Measurements from ENCODE around the gene FADS3. TPM values are rescaled to one million over a fixed set of nuclear protein-coding genes. Genes with fewer than 3 reads are reported as not detected.

Gene FADS3
- total and polyA plus RNA-seq, 12 donors = 54.9 to 217 (median 75.2) TPM

DNA sequence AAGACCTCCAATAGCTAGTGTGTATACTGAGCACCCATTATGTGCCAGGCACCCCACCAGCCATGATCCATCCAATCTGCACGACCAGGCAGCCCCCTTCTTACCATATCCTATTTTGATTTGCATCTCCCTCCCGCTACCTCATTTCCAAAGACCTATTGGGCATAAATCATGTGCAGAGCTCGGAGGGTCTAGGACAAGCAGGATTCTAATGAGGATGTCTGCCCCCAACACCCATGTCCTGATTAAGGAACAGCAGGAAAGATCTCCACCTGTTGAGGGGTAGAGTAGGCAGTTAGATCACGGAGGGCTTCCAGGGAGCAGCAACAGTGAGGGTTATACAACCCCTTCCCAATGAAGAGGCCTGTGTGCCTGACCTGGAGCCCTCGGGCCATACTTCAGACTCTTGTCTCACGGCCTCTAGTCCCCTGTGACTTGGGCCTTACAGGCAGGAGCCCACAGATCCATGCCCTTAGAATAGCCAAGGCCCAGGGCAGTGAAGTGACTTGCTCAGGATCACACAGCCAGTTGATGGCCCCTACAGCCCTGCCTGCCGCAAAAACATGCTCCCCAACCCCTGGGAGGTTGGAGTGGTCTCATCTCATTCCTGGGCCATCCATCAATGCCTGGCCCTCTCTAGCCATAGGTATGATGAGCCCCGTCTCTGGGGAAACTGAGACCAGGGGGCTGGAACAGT is 22.5 kb upstream of the FADS3 start:
- Histone ChIP-seq H3K9me3 (no peaks in the 10 kb centered on the region), H3K27ac (peak overlapping the region in 2 of 10 donors; percentile 5 to 10), H3K4me3 (no peak overlapping the region), H3K36me3 (no peaks in the 10 kb centered on the region), H3K27me3 (peaks cover 0 to 13% (median 0%) of the 10 kb centered on the region in 7 donors), H3K4me1 (peaks cover 10 to 73% (median 44%) of the 10 kb centered on the region in 9 donors)
- TF ChIP-seq, protein P1, sequence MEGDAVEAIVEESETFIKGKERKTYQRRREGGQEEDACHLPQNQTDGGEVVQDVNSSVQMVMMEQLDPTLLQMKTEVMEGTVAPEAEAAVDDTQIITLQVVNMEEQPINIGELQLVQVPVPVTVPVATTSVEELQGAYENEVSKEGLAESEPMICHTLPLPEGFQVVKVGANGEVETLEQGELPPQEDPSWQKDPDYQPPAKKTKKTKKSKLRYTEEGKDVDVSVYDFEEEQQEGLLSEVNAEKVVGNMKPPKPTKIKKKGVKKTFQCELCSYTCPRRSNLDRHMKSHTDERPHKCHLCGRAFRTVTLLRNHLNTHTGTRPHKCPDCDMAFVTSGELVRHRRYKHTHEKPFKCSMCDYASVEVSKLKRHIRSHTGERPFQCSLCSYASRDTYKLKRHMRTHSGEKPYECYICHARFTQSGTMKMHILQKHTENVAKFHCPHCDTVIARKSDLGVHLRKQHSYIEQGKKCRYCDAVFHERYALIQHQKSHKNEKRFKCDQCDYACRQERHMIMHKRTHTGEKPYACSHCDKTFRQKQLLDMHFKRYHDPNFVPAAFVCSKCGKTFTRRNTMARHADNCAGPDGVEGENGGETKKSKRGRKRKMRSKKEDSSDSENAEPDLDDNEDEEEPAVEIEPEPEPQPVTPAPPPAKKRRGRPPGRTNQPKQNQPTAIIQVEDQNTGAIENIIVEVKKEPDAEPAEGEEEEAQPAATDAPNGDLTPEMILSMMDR (IDR thresholded peaks at IDR 0.05) = no peak
- intact Hi-C loops (cut with DNase I) = no loop called here
- peak in 1 of 2 donors; percentile 1 for DNase-seq
- ATAC-seq = no peak
- WGBS, 2 donors = 87 to 89% methylated on average over 8 of the region's 8 CpGs

DNA sequence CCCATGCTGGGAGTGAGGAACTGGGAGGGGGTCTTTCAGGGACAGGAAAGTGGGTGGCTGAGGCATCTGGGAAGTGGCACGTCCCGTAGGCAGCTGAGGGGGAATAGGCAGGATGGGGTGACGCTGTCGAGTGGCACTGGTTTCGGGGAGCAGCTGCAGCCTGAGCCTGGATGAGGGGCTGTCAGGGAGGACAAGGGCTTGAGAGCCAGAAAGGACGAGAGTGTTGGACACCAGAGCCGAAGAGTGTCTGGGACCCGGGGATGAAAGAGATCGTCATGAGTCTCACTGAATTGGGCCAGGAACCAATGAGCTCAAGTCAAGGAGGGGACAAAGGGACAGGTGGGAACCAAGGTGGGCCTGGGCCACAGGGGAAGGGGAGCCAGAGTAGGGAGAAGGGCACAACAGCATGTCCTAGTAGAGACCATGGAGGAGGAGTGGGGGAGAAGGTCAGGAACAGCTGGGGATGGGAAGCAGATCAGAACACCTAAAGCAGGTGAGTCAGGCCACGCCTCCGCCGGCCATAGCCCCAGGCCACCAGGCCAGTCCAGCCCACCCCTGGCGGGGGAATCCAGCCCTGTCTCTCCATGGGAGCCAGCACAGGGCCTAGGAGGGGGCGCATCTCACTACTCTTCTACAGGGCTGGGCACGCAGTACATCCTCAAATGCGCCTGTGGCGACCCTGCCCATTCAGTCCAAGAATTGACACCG is 21.8 kb upstream of the FADS3 start:
- WGBS, 2 donors = 77 to 82% methylated on average over 18 of the region's 18 CpGs
- TF ChIP-seq, protein P1 (IDR thresholded peaks at IDR 0.05) = no peak
- DNase-seq (peak in 1 of 2 donors; percentile 3), ATAC-seq (no peak)
- no peaks in the 10 kb centered on the region for H3K9me3 ChIP-seq
- peak overlapping the region in 4 of 10 donors; percentile 1 to 48 (median 10) for H3K27ac ChIP-seq
- no peak overlapping the region for H3K4me3 ChIP-seq
- H3K4me1 ChIP-seq = peaks cover 10 to 73% (median 38%) of the 10 kb centered on the region in 9 donors
- intact Hi-C loops (cut with DNase I) = no loop called here
- no peaks in the 10 kb centered on the region for H3K36me3 ChIP-seq
- H3K27me3 ChIP-seq = peaks cover 0 to 9% (median 0%) of the 10 kb centered on the region in 7 donors

DNA sequence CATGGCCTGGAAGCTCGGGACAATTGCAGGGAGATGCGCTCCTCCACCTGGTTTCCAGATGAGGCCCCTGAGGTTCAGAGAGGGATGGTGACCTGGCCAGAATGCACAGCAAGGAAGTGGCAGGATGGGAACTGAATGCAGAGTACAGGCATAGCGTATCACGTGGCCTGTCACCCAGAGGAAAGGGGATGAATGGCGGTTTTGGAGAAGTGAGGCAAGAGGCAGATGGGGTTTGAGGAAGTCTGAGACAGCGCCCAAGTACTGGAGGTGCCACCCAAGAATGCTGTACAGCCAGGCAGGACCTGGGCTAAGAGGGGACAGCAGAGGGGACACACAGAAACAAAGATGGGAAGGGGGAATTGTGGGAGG is 21.2 kb upstream of the FADS3 start:
- peaks cover 0 to 9% (median 0%) of the 10 kb centered on the region in 7 donors for H3K27me3 ChIP-seq
- H3K9me3 ChIP-seq = no peaks in the 10 kb centered on the region
- peak in 1 of 2 donors; percentile 46 for DNase-seq
- WGBS, 2 donors = 90% methylated on average over 6 of the region's 6 CpGs
- no peak overlapping the region for H3K4me3 ChIP-seq
- H3K4me1 ChIP-seq = peaks cover 10 to 70% (median 32%) of the 10 kb centered on the region in 9 donors
- intact Hi-C loops (cut with DNase I) = no loop called here
- TF ChIP-seq, protein P1 (IDR thresholded peaks at IDR 0.05) = no peak
- ATAC-seq = peak in 4 of 8 donors; percentile 14 to 29 (median 23)
- H3K36me3 ChIP-seq = peaks cover 0 to 6% (median 0%) of the 10 kb centered on the region in 9 donors
- peak overlapping the region in 5 of 10 donors; percentile 35 to 65 (median 55) for H3K27ac ChIP-seq

DNA sequence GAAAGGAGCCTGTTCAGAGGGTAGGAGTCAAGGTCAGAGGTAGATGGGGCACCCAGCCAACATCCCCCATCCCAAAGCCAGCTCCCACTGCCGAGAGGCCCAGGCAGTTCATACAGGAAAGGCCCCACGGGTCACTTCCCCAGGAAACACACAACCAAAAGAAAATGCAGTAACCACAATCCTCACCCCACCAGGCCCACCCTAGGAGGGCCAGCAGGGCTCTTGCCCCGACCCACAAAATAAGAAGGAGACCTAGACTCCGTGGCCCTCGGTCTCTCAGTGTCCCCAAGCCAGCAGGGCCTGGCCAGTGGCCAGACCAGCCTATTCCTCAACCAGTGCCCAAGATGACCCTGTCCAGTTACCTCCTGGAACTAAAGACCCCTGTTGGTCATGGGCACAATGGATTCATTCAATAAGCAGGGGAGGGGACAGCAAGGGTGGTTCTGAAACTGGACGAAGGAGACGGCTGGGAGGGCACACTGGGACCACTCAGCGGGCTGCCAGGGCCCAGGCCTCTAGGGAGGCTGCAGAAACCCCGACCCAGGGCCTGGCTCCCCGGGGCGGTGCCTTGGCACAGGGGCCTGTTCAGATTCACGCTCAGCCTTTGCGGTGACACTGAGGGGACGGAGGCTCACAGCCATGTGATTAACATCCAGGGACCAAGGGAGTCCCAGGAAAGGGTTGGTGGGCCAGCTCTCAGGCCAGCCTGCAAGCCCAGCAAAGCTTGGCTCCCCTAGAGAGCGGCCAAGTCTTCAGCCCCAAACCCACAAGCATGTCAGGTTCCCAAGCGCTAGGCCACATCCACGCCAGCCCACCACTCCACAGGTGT is 20.6 kb upstream of the FADS3 start:
- intact Hi-C loops (cut with DNase I) = no loop called here
- Histone ChIP-seq H3K27ac (peak overlapping the region in 8 of 10 donors; percentile 1 to 65 (median 46)), H3K9me3 (no peaks in the 10 kb centered on the region), H3K4me1 (peaks cover 10 to 68% (median 32%) of the 10 kb centered on the region in 9 donors), H3K4me3 (no peak overlapping the region), H3K27me3 (peaks cover 0 to 7% (median 0%) of the 10 kb centered on the region in 7 donors), H3K36me3 (peaks cover 0 to 12% (median 0%) of the 10 kb centered on the region in 9 donors)
- TF ChIP-seq, protein P1 (IDR thresholded peaks at IDR 0.05) = no peak
- DNase-seq (peak in 1 of 2 donors; percentile 3), ATAC-seq (peak in 1 of 8 donors; percentile 1)
- 66 to 76% methylated on average over 17 of the region's 17 CpGs for WGBS, 2 donors
